MM.1S (cell line): ENCODE results near the gene GOLPH3.
"Not testable (repeated sequence)": the region's sequence is repeated elsewhere in the genome, so short reads cannot be mapped to it uniquely, and the experiment has no call there.

Experiments
- DNase-seq: peaks from one replicate; pipeline ENCODE4 v3.0.0-alpha.2; 2015
- H2AFZ ChIP-seq: fragments of 300-600 bp; sonication (generic); 2 replicates; pipeline ENCODE4 v1.6.0; 2016; ENCODE audit warnings: antibody characterized with exemption, low read length
- H3F3A ChIP-seq: fragments of 300-600 bp; sonication (generic); 2 replicates; pipeline ENCODE4 v1.6.1; 2016; ENCODE audit warnings: mild to moderate bottlenecking, antibody characterized with exemption, low read length, moderate library complexity, mixed read lengths; ENCODE audit not compliant: insufficient read depth
- H3K27ac ChIP-seq: fragments of 300-600 bp; sonication (generic); 2 replicates; pipeline ENCODE4 v1.5.1; 2016; ENCODE audit warnings: mild to moderate bottlenecking, low read length
- H3K27me3 ChIP-seq: fragments of 300-600 bp; sonication (generic); replicated peaks from 2 replicates; pipeline ENCODE4 v1.6.0; 2016; ENCODE audit warnings: low read length; ENCODE audit not compliant: insufficient read depth
- H3K36me3 ChIP-seq: fragments of 300-600 bp; sonication (generic); replicated peaks from 2 replicates; pipeline ENCODE4 v1.6.1; 2016; ENCODE audit warnings: mild to moderate bottlenecking, low read length, mixed read lengths; ENCODE audit not compliant: insufficient read depth
- H3K4me1 ChIP-seq: fragments of 300-600 bp; sonication (generic); 2 replicates; pipeline ENCODE4 v1.6.1; 2016; ENCODE audit warnings: low read length, mixed read lengths
- H3K4me2 ChIP-seq: fragments of 300-600 bp; sonication (generic); 2 replicates; pipeline ENCODE4 v1.6.0; 2016; ENCODE audit warnings: low read depth, low read length
- H3K4me3 ChIP-seq: fragments of 300-600 bp; sonication (generic); 2 replicates; pipeline ENCODE4 v1.5.1; 2016; ENCODE audit warnings: low read length, mixed read lengths
- H3K79me2 ChIP-seq: fragments of 300-600 bp; sonication (generic); 2 replicates; pipeline ENCODE4 v1.6.1; 2016; ENCODE audit warnings: mixed run types, low read length, mixed read lengths
- H3K9ac ChIP-seq: fragments of 300-600 bp; sonication (generic); 2 replicates; pipeline ENCODE4 v1.6.1; 2016; ENCODE audit warnings: low read length, mixed read lengths
- H3K9me2 ChIP-seq: fragments of 300-600 bp; sonication (generic); replicated peaks from 2 replicates; pipeline ENCODE4 v1.6.1; 2016; ENCODE audit warnings: mild to moderate bottlenecking, low read length, mixed read lengths; ENCODE audit not compliant: insufficient read depth
- H3K9me3 ChIP-seq: fragments of 300-600 bp; sonication (generic); replicated peaks from 2 replicates; pipeline ENCODE4 v1.6.1; 2016; ENCODE audit warnings: mild to moderate bottlenecking, low read length, mixed read lengths; ENCODE audit not compliant: insufficient read depth
- H4K20me1 ChIP-seq: fragments of 300-600 bp; sonication (generic); 2 replicates; pipeline ENCODE4 v1.6.1; 2016; ENCODE audit warnings: mild to moderate bottlenecking, low read length, moderate library complexity, mixed read lengths; ENCODE audit not compliant: insufficient read depth
- EZH2 ChIP-seq: fragments of 300-600 bp; sonication (generic); optimal IDR thresholded peaks from 2 replicates; pipeline ENCODE3; 2017; ENCODE audit warnings: low read depth, mild to moderate bottlenecking, antibody characterized with exemption, low read length, mixed read lengths
- EZH2phosphoT487 ChIP-seq: fragments of 300-600 bp; sonication (generic); IDR thresholded peaks from 2 replicates; pipeline ENCODE4 v1.6.1; 2018; ENCODE audit warnings: antibody characterized with exemption, low read length
- TF ChIP-seq, protein P1 (sequence below): fragments of 300-600 bp; sonication (generic); IDR thresholded peaks from 2 replicates; pipeline ENCODE4 v1.5.1; 2016; ENCODE audit warnings: antibody characterized with exemption, low read length, mixed read lengths

Gene GOLPH3

DNA sequence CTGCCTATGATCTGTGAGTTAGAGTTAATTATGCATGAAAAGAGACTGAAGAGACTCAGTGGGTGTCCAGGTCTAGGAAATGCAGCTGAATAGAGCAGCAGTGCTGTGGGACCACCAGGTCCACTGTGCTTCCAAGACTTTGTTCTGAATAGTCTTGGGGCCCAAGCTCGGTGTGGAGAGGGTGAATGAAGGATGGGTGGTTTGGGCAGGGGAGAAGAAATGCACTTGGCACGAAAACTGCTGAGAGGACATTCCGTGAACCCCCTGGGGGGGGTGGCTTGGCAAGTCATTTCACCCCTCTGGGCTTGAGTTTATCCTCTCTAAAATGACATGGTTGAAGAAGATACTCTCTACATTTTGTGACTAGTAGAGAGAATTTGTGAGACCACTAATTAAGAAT, 36.0 kb upstream of the GOLPH3 start:
- H3K4me2 ChIP-seq, result peak overlapping the region; percentile 91; the same call in 1 of the 2 replicates
- peaks cover 34% of the 10 kb centered on the region for H3F3A ChIP-seq
- TF ChIP-seq, protein P1, sequence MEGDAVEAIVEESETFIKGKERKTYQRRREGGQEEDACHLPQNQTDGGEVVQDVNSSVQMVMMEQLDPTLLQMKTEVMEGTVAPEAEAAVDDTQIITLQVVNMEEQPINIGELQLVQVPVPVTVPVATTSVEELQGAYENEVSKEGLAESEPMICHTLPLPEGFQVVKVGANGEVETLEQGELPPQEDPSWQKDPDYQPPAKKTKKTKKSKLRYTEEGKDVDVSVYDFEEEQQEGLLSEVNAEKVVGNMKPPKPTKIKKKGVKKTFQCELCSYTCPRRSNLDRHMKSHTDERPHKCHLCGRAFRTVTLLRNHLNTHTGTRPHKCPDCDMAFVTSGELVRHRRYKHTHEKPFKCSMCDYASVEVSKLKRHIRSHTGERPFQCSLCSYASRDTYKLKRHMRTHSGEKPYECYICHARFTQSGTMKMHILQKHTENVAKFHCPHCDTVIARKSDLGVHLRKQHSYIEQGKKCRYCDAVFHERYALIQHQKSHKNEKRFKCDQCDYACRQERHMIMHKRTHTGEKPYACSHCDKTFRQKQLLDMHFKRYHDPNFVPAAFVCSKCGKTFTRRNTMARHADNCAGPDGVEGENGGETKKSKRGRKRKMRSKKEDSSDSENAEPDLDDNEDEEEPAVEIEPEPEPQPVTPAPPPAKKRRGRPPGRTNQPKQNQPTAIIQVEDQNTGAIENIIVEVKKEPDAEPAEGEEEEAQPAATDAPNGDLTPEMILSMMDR, result no peak
- no peak for TF ChIP-seq EZH2
- TF ChIP-seq EZH2phosphoT487, result no peak
- H3K4me3 ChIP-seq, result no peak overlapping the region
- no peaks in the 10 kb centered on the region for H3K36me3 ChIP-seq
- H3K27me3 ChIP-seq, result no peaks in the 10 kb centered on the region
- H3K27ac ChIP-seq, result peak overlapping the region; percentile 99
- no peaks in the 10 kb centered on the region for H3K9me3 ChIP-seq
- no peak for DNase-seq
- peak overlapping the region; percentile 5; the same call in 1 of the 2 replicates for H2AFZ ChIP-seq
- no peaks in the 10 kb centered on the region for H4K20me1 ChIP-seq
- H3K79me2 ChIP-seq, result no peaks in the 10 kb centered on the region
- H3K9me2 ChIP-seq, result no peaks in the 10 kb centered on the region
- H3K9ac ChIP-seq, result no peak overlapping the region; the same call in 1 of the 2 replicates
- peaks cover 35% of the 10 kb centered on the region for H3K4me1 ChIP-seq

DNA sequence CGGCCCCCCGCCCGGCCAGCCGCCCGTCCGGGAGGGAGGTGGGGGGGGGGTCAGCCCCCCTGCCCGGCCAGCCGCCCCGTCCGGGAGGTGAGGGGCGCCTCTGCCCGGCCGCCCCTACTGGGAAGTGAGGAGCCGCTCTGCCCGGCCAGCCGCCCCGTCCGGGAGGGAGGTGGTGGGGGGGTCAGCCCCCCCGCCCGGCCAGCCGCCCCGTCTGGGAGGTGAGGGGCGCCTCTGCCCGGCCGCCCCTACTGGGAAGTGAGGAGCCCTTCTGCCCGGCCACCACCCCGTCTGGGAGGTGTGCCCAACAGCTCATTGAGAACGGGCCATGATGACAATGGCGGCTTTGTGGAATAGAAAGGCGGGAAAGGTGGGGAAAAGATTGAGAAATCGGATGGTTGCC, 34.7 kb upstream of the GOLPH3 start:
- H3K27me3 ChIP-seq, H3K9ac ChIP-seq, H3K9me2 ChIP-seq, H3K9me3 ChIP-seq, H3K27ac ChIP-seq, H2AFZ ChIP-seq, DNase-seq, H4K20me1 ChIP-seq, H3K4me2 ChIP-seq, H3K4me3 ChIP-seq, H3K79me2 ChIP-seq, H3K36me3 ChIP-seq: not testable (repeated sequence)
- H3F3A ChIP-seq, result peaks cover 34% of the 10 kb centered on the region
- H3K4me1 ChIP-seq, result peaks cover 32% of the 10 kb centered on the region

DNA sequence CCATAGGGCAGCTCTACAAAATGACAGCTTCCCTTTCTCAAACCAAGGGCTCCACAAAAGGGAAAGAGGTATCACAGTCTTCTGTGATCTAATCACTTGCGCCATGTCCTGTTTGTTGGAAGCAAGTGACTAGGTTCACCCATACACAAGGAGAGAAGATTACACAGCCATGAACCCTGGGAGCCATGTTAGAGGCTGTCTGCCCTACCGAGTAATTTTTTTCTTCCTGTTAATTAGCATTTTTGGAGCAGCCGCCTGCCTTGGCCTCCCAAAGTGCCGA, 33.2 kb upstream of the GOLPH3 start:
- no peaks in the 10 kb centered on the region for H3K79me2 ChIP-seq
- peak overlapping the region; percentile 77 for H3K4me2 ChIP-seq
- H2AFZ ChIP-seq, result peak overlapping the region; percentile 88

More for the DNA sequence above, 33.2 kb upstream of the GOLPH3 start:
- peak overlapping the region; percentile 52 for H3K9ac ChIP-seq
- peak overlapping the region; percentile 90 for H3K27ac ChIP-seq
- H3K4me1 ChIP-seq, result peaks cover 32% of the 10 kb centered on the region
- no peak for DNase-seq
- H3K4me3 ChIP-seq, result peak overlapping the region; percentile 22; the same call in 1 of the 2 replicates
- H3K36me3 ChIP-seq, result no peaks in the 10 kb centered on the region
- H3K9me3 ChIP-seq, result no peaks in the 10 kb centered on the region
- no peaks in the 10 kb centered on the region for H4K20me1 ChIP-seq
- TF ChIP-seq EZH2phosphoT487 (no peak), EZH2 (no peak)
- TF ChIP-seq, protein P1, result no peak
- no peaks in the 10 kb centered on the region for H3K9me2 ChIP-seq
- peaks cover 34% of the 10 kb centered on the region for H3F3A ChIP-seq
- no peaks in the 10 kb centered on the region for H3K27me3 ChIP-seq
